Progenitor cell of endocrine pancreas (in vitro differentiated cells): ENCODE results near the gene CDH15. TPM values are rescaled to one million over a fixed set of nuclear protein-coding genes. Genes with fewer than 3 reads are reported as not detected.

Experiments used
- DNase-seq: peaks from one replicate; pipeline ENCODE4 v3.0.0; 2021; ENCODE audit warnings: low spot score; ENCODE audit not compliant: unreplicated experiment
- H3K27ac Mint-ChIP-seq: 2 replicates; pipeline ENCODE4 v1.8.0; 2021; ENCODE audit warnings: mild to moderate bottlenecking, moderate library complexity, mixed read lengths
- H3K27me3 Mint-ChIP-seq: 2 replicates; pipeline ENCODE4 v1.8.0; 2021; ENCODE audit warnings: mixed read lengths
- H3K36me3 Mint-ChIP-seq: 2 replicates; pipeline ENCODE4 v1.8.0; 2022; ENCODE audit warnings: mixed read lengths; ENCODE audit not compliant: insufficient read depth
- H3K4me1 Mint-ChIP-seq: 2 replicates; pipeline ENCODE4 v1.8.0; 2021; ENCODE audit warnings: low read depth, mixed read lengths
- H3K4me3 Mint-ChIP-seq: 2 replicates; pipeline ENCODE4 v1.8.0; 2021; ENCODE audit warnings: low read depth, mild to moderate bottlenecking, moderate library complexity, mixed read lengths
- H3K9me3 Mint-ChIP-seq: 2 replicates; pipeline ENCODE4 v1.8.0; 2021; ENCODE audit warnings: low read depth, mixed read lengths
- CTCF ChIP-seq: fragments of 200-600 bp; sonication (generic); IDR thresholded peaks from one replicate; pipeline ENCODE4 v1.5.0; 2021; ENCODE audit warnings: antibody characterized with exemption, mild to moderate bottlenecking; ENCODE audit not compliant: unreplicated experiment
- total RNA-seq: library from RNA; stranded (reverse); gene quantifications from 2 replicates; pipeline ENCODE4 v1.2.1, GENCODE V29; 2021

CDH15 gene
- total RNA-seq, 1 donor from 2014 or later, result not detected

- H3K27ac Mint-ChIP-seq, result peak overlapping the region; percentile 41
- no peaks in the 10 kb centered on the region for H3K36me3 Mint-ChIP-seq
- H3K4me1 Mint-ChIP-seq, result peaks cover 2% of the 10 kb centered on the region
- no peak overlapping the region for H3K4me3 Mint-ChIP-seq
- TF ChIP-seq CTCF, result no peak
- peaks cover 5% of the 10 kb centered on the region for H3K27me3 Mint-ChIP-seq
- DNase-seq, result no peak
- no peaks in the 10 kb centered on the region for H3K9me3 Mint-ChIP-seq
Observed at GRCh38 chr16:89159066-89159849, 12.3 kb upstream of the CDH15 start.

GRCh38 chr16:89159850-89160354 lies 11.6 kb upstream of the CDH15 start:
- TF ChIP-seq CTCF, result no peak
- DNase-seq, result no peak

GRCh38 chr16:89160977-89161701 lies 10.4 kb upstream of the CDH15 start:
- Mint-ChIP-seq H3K36me3 (no peaks in the 10 kb centered on the region), H3K27ac (no peak overlapping the region), H3K4me3 (no peak overlapping the region), H3K9me3 (no peaks in the 10 kb centered on the region), H3K4me1 (peaks cover 4% of the 10 kb centered on the region), H3K27me3 (peaks cover 5% of the 10 kb centered on the region)
- no peak for TF ChIP-seq CTCF
- no peak for DNase-seq

More at GRCh38 chr16:89159850-89160354, 11.6 kb upstream of the CDH15 start:
- peaks cover 5% of the 10 kb centered on the region for H3K27me3 Mint-ChIP-seq
- peaks cover 4% of the 10 kb centered on the region for H3K4me1 Mint-ChIP-seq
- H3K9me3 Mint-ChIP-seq, result no peaks in the 10 kb centered on the region
- H3K36me3 Mint-ChIP-seq, result no peaks in the 10 kb centered on the region
- no peak overlapping the region for H3K4me3 Mint-ChIP-seq
- H3K27ac Mint-ChIP-seq, result no peak overlapping the region

GRCh38 chr16:89161763-89162713 lies 9.5 kb upstream of the CDH15 start:
- Mint-ChIP-seq H3K36me3 (no peaks in the 10 kb centered on the region), H3K4me1 (peaks cover 4% of the 10 kb centered on the region), H3K27ac (no peak overlapping the region), H3K27me3 (peaks cover 5% of the 10 kb centered on the region), H3K4me3 (no peak overlapping the region), H3K9me3 (no peaks in the 10 kb centered on the region)
- no peak for DNase-seq
- TF ChIP-seq CTCF, result no peak
